BE2C (cell line): Measurements from ENCODE around the gene OTC. TPM values are rescaled to one million over a fixed set of nuclear protein-coding genes. Genes with fewer than 3 reads are reported as not detected.

Experiments
- DNase-seq: peaks from one replicate; pipeline ENCODE4 v3.0.0-alpha.2; 2020
- H3K27me3 ChIP-seq: fragments of 250-450 bp; sonication (Bioruptor Pico); 2 replicates; pipeline ENCODE4 v1.5.1; 2020; ENCODE audit warnings: mild to moderate bottlenecking
- H3K36me3 ChIP-seq: fragments of 250-450 bp; sonication (Bioruptor Pico); 2 replicates; pipeline ENCODE4 v1.5.1; 2020; ENCODE audit warnings: mild to moderate bottlenecking
- H3K4me1 ChIP-seq: fragments of 250-450 bp; sonication (Bioruptor Pico); 2 replicates; pipeline ENCODE4 v1.5.1; 2020
- H3K4me3 ChIP-seq: 2 replicates; pipeline ENCODE4 v1.5.1; 2011; ENCODE audit warnings: low read depth, low read length
- H3K9me3 ChIP-seq: fragments of 250-450 bp; sonication (Bioruptor Pico); 2 replicates; pipeline ENCODE4 v1.5.1; 2020
- polyA plus RNA-seq: library from polyadenylated mRNA; unstranded; fragments of >200 nt; gene quantifications from one replicate; pipeline ENCODE4 v1.2.1, GENCODE V29; 2012; ENCODE audit warnings: low read depth, missing spikeins; ENCODE audit not compliant: insufficient read length, insufficient read depth
- TF ChIP-seq, protein P1 (sequence below): IDR thresholded peaks from 2 replicates; pipeline ENCODE4 v1.5.1; 2012; ENCODE audit warnings: mild to moderate bottlenecking, low read depth, low read length

OTC gene
- polyA plus RNA-seq: 0.80 TPM

DNA sequence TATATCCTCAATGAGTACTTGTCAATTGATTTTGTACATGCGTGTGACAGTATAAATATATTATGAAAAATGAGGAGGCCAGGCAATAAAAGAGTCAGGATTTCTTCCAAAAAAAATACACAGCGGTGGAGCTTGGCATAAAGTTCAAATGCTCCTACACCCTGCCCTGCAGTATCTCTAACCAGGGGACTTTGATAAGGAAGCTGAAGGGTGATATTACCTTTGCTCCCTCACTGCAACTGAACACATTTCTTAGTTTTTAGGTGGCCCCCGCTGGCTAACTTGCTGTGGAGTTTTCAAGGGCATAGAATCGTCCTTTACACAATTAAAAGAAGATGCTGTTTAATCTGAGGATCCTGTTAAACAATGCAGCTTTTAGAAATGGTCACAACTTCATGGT, at the start of gene OTC:
Gene OTC, plus strand, starts transcription at position 243 of the 400 bp plus-strand sequence. Its CDS starts 93 bp downstream, at position 336.
- TF ChIP-seq, protein P1, sequence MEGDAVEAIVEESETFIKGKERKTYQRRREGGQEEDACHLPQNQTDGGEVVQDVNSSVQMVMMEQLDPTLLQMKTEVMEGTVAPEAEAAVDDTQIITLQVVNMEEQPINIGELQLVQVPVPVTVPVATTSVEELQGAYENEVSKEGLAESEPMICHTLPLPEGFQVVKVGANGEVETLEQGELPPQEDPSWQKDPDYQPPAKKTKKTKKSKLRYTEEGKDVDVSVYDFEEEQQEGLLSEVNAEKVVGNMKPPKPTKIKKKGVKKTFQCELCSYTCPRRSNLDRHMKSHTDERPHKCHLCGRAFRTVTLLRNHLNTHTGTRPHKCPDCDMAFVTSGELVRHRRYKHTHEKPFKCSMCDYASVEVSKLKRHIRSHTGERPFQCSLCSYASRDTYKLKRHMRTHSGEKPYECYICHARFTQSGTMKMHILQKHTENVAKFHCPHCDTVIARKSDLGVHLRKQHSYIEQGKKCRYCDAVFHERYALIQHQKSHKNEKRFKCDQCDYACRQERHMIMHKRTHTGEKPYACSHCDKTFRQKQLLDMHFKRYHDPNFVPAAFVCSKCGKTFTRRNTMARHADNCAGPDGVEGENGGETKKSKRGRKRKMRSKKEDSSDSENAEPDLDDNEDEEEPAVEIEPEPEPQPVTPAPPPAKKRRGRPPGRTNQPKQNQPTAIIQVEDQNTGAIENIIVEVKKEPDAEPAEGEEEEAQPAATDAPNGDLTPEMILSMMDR: no peak
- no peaks in the 10 kb centered on the region for H3K9me3 ChIP-seq

DNA sequence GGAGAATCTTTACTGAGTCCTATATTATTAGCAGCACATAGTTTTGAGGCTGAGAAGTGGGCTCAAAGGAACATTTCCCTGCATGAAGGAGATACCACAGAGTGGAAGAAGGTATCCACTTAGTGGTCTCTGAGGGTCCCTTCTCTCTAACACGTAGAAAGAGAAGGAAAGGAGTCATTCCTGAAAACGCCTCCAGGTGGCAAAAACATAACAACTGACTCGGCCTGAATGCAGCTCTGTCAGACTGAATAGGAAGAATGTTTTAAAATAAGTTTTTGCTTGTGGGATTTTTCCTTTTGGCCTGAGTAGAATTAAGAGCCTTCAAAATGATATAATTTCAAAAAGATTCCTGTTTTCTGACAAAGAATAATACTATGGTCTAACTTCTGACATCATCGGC, 48.4 kb upstream of the OTC start:
- no peaks in the 10 kb centered on the region for H3K9me3 ChIP-seq
- no peaks in the 10 kb centered on the region for H3K27me3 ChIP-seq
- TF ChIP-seq, protein P1: peak; percentile 44
- H3K36me3 ChIP-seq: no peaks in the 10 kb centered on the region
- H3K4me3 ChIP-seq: no peak overlapping the region
- DNase-seq: peak; percentile 8
- no peaks in the 10 kb centered on the region for H3K4me1 ChIP-seq

More for the DNA sequence above, at the start of gene OTC:
- H3K36me3 ChIP-seq: no peaks in the 10 kb centered on the region
- no peak within 1 kb of the TSS for H3K4me3 ChIP-seq
- no peaks in the 10 kb centered on the region for H3K4me1 ChIP-seq
- H3K27me3 ChIP-seq: no peaks in the 10 kb centered on the region
- DNase-seq: no peak

DNA sequence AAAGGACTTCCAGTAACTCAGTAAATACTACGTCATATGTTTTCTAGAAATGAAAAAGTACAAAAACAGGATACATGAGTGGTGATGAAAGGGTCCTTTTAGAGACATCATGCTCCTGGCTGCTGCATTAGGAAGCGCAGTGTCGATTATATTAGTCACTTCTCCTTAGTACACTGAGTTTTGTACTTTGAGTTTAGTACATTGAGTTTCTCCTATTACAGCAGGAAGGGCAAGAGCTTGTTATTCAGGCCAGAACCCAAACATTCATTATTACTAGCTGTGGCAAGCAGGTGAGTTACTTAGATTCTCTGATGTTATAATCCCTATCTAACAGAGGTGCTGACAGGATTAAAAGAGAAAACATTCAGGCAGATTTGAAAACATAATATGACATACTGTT, 46.4 kb upstream of the OTC start:
- no peaks in the 10 kb centered on the region for H3K27me3 ChIP-seq
- no peaks in the 10 kb centered on the region for H3K9me3 ChIP-seq
- no peak for DNase-seq
- H3K4me3 ChIP-seq: no peak overlapping the region
- no peaks in the 10 kb centered on the region for H3K36me3 ChIP-seq
- TF ChIP-seq, protein P1: no peak
- no peaks in the 10 kb centered on the region for H3K4me1 ChIP-seq

DNA sequence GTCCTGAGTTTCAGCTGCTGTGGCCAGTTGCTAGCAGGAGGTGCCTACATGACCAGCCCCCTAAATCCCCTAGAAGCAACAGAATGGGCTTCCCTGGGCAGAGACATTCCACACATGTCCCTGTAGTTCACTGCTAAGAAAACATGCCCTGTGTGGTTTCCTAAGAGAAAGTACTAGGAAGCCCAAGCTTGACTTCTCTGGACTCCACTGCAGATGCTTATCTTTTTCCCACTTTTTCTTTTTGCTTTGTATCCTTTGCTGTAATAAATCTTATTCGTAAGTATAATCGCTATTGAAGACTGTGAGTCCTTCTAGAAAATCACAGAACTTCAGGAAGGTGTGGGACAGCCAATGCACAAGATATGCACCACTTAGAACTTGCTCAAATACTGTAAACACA, 40.7 kb upstream of the OTC start:
- Histone ChIP-seq H3K9me3 (no peaks in the 10 kb centered on the region), H3K27me3 (no peaks in the 10 kb centered on the region), H3K36me3 (no peaks in the 10 kb centered on the region), H3K4me1 (no peaks in the 10 kb centered on the region), H3K4me3 (no peak overlapping the region)
- TF ChIP-seq, protein P1: no peak
- DNase-seq: no peak

DNA sequence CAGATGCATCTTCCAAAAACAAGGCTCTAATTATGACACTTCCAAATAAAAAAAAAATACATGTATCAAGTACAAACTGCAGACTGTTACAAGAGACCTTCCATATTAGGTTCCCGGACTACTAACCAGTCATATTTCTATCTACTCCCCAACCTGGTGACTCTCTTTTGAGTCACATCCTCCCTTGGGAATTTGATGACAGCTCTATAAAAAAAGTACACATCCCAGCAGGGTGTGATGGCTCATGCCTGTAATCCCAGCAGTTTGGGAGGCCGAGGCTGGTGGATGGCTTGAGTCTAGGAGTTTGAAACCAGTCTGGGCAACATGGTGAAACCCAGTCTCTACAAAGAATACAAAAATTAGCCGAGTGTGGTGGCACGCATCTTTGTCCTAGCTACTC, 40.0 kb upstream of the OTC start:
- H3K4me3 ChIP-seq: no peak overlapping the region
- no peaks in the 10 kb centered on the region for H3K27me3 ChIP-seq
- no peak for DNase-seq
- H3K9me3 ChIP-seq: no peaks in the 10 kb centered on the region
- no peaks in the 10 kb centered on the region for H3K4me1 ChIP-seq
- H3K36me3 ChIP-seq: no peaks in the 10 kb centered on the region
- TF ChIP-seq, protein P1: no peak

DNA sequence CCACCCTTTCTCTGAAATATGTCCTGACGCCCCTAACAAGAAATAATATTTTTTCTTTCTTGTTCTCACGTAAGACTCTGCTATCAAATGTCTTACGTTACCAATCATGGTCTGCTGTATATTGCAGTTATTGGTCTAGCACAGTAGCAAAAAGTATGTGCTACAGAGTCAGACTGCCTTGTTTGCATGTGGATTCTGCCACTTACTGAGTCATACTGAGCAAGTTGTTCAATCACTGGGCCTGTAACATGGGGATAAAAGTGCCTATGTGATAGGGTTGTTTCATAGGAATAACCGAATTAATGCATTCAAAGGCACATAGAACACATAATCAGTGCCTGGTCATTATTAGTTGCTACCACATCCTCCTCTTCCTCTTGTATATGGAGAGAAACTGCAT, 39.2 kb upstream of the OTC start:
- DNase-seq: no peak
- TF ChIP-seq, protein P1: no peak
- Histone ChIP-seq H3K27me3 (no peaks in the 10 kb centered on the region), H3K36me3 (no peaks in the 10 kb centered on the region), H3K9me3 (no peaks in the 10 kb centered on the region), H3K4me1 (no peaks in the 10 kb centered on the region), H3K4me3 (no peak overlapping the region)
